C4-2B (cell line): ENCODE results near the gene ARL10.

Source experiments
- ZFX ChIP-seq: fragments of 450-650 bp; IDR thresholded peaks from 2 replicates; pipeline ENCODE4 v1.6.1; 2017
- TF ChIP-seq, protein P1 (sequence below): fragments of 450-650 bp; conservative IDR thresholded peaks from 2 replicates; pipeline ENCODE4 v1.5.1; 2017; ENCODE audit warnings: mild to moderate bottlenecking

- TF ChIP-seq, protein P1, sequence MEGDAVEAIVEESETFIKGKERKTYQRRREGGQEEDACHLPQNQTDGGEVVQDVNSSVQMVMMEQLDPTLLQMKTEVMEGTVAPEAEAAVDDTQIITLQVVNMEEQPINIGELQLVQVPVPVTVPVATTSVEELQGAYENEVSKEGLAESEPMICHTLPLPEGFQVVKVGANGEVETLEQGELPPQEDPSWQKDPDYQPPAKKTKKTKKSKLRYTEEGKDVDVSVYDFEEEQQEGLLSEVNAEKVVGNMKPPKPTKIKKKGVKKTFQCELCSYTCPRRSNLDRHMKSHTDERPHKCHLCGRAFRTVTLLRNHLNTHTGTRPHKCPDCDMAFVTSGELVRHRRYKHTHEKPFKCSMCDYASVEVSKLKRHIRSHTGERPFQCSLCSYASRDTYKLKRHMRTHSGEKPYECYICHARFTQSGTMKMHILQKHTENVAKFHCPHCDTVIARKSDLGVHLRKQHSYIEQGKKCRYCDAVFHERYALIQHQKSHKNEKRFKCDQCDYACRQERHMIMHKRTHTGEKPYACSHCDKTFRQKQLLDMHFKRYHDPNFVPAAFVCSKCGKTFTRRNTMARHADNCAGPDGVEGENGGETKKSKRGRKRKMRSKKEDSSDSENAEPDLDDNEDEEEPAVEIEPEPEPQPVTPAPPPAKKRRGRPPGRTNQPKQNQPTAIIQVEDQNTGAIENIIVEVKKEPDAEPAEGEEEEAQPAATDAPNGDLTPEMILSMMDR = no peak
- TF ChIP-seq ZFX = no peak
Measured at GRCh38 chr5:176356179-176356566, 9.1 kb upstream of the ARL10 start.
